GM23338 (cell line): ENCODE data around the gene DPYSL5. TPM values are rescaled to one million over a fixed set of nuclear protein-coding genes. Genes with fewer than 3 reads are reported as not detected.
A peak's percentile ranks its signal among the peaks of the same experiment; 100 is the strongest.

Experiments
- ATAC-seq: fragments of 200-7000 bp; cut with Tn5 transposase; 3 replicates; pipeline ENCODE4 v1.9.1; 2020
- DNase-seq: peaks from one replicate; pipeline ENCODE4 v3.0.0-alpha.2; 2015; ENCODE audit warnings: low spot score
- H2AFZ ChIP-seq: fragments of 200-600 bp; sonication (generic); 2 replicates; pipeline ENCODE4 v1.8.0; 2016; ENCODE audit warnings: antibody characterized with exemption, mild to moderate bottlenecking, moderate library complexity
- H3F3A ChIP-seq: fragments of 200-600 bp; sonication (generic); replicated peaks from 2 replicates; pipeline ENCODE4 v1.8.0; 2017; ENCODE audit warnings: antibody characterized with exemption, mixed run types, low read depth
- H3K27ac ChIP-seq: fragments of 200-600 bp; sonication (generic); 2 replicates; pipeline ENCODE4 v1.6.1; 2016; ENCODE audit warnings: low read depth
- H3K27me3 ChIP-seq: fragments of 200-600 bp; sonication (generic); 2 replicates; pipeline ENCODE4 v1.8.0; 2016; ENCODE audit warnings: mild to moderate bottlenecking, mixed run types, moderate library complexity; ENCODE audit not compliant: insufficient read depth
- H3K36me3 ChIP-seq: fragments of 200-600 bp; sonication (generic); 2 replicates; pipeline ENCODE4 v1.8.0; 2016; ENCODE audit warnings: mild to moderate bottlenecking; ENCODE audit not compliant: insufficient read depth
- H3K4me1 ChIP-seq: fragments of 200-600 bp; sonication (generic); 2 replicates; pipeline ENCODE4 v1.8.0; 2016; ENCODE audit warnings: mild to moderate bottlenecking, moderate library complexity; ENCODE audit not compliant: insufficient read depth
- H3K4me2 ChIP-seq: fragments of 200-600 bp; sonication (generic); 2 replicates; pipeline ENCODE4 v1.7.1; 2017; ENCODE audit warnings: mixed run types
- H3K4me3 ChIP-seq: fragments of 200-600 bp; sonication (generic); 2 replicates; pipeline ENCODE4 v1.6.1; 2016; ENCODE audit warnings: mixed run types
- H3K79me2 ChIP-seq: fragments of 200-600 bp; sonication (generic); replicated peaks from 2 replicates; pipeline ENCODE4 v1.8.0; 2017; ENCODE audit warnings: mild to moderate bottlenecking; ENCODE audit not compliant: insufficient read depth
- H3K9me2 ChIP-seq: fragments of 200-600 bp; sonication (generic); 2 replicates; pipeline ENCODE4 v1.8.0; 2017; ENCODE audit not compliant: insufficient read depth
- H4K20me1 ChIP-seq: fragments of 200-600 bp; sonication (generic); replicated peaks from 2 replicates; pipeline ENCODE4 v1.8.0; 2017; ENCODE audit warnings: mild to moderate bottlenecking; ENCODE audit not compliant: insufficient read depth
- H3K27ac Mint-ChIP-seq: 2 replicates; pipeline ENCODE4 v1.8.0; 2020; ENCODE audit warnings: inconsistent platforms, mild to moderate bottlenecking, moderate library complexity, mixed read lengths
- H3K27me3 Mint-ChIP-seq: 3 replicates; pipeline ENCODE4 v1.8.0; 2022; ENCODE audit warnings: low read depth, mild to moderate bottlenecking, moderate library complexity, mixed read lengths, inconsistent platforms; ENCODE audit not compliant: insufficient read depth, poor library complexity
- H3K36me3 Mint-ChIP-seq: 3 replicates; pipeline ENCODE4 v1.8.0; 2021; ENCODE audit warnings: low read depth, mild to moderate bottlenecking, inconsistent platforms, moderate library complexity, mixed read lengths
- H3K4me1 Mint-ChIP-seq: 3 replicates; pipeline ENCODE4 v1.8.0; 2020; ENCODE audit warnings: mild to moderate bottlenecking, inconsistent platforms, mixed read lengths
- H3K4me3 Mint-ChIP-seq: 3 replicates; pipeline ENCODE4 v1.8.0; 2021; ENCODE audit warnings: moderate library complexity, mild to moderate bottlenecking, inconsistent platforms, mixed read lengths
- H3K9me3 Mint-ChIP-seq: 3 replicates; pipeline ENCODE4 v1.8.0; 2020; ENCODE audit warnings: moderate library complexity, mild to moderate bottlenecking, inconsistent platforms, mixed read lengths
- CREB1 ChIP-seq: fragments of 250-450 bp; sonication (Bioruptor Pico); IDR thresholded peaks from 2 replicates; pipeline ENCODE4 v1.5.0; 2020; ENCODE audit warnings: low read depth, mild to moderate bottlenecking, moderate library complexity
- CTCF ChIP-seq, 2 experiments: fragments of 200-600 bp in 1 of 2; sonication (generic) in 1 of 2; conservative IDR thresholded peaks; 2 replicates each; pipeline versions ENCODE4 v1.5.1 to v1.6.1; 2016 to 2017; ENCODE audit warnings: antibody characterized with exemption in 2 of 2, low read depth in 2 of 2, mild to moderate bottlenecking in 2 of 2, moderate library complexity in 1 of 2
- ETS1 ChIP-seq: IDR thresholded peaks from 2 replicates; pipeline ENCODE4 v1.6.1; 2016; ENCODE audit warnings: antibody characterized with exemption
- EZH2 ChIP-seq: fragments of 200-600 bp; sonication (generic); IDR thresholded peaks from one replicate; pipeline ENCODE4 v1.8.0; 2017; ENCODE audit warnings: antibody characterized with exemption, mild to moderate bottlenecking, low read depth; ENCODE audit not compliant: unreplicated experiment
- EZH2phosphoT487 ChIP-seq: fragments of 200-600 bp; sonication (generic); IDR thresholded peaks from one replicate; pipeline ENCODE4 v1.8.1; 2018; ENCODE audit warnings: antibody characterized with exemption; ENCODE audit not compliant: unreplicated experiment
- JUNB ChIP-seq: IDR thresholded peaks from one replicate; pipeline ENCODE4 v1.6.1; 2016; ENCODE audit warnings: antibody characterized with exemption; ENCODE audit not compliant: unreplicated experiment
- NANOG ChIP-seq: IDR thresholded peaks from 2 replicates; pipeline ENCODE4 v1.6.1; 2016; ENCODE audit warnings: antibody characterized with exemption, borderline replicate concordance
- POLR2AphosphoS5 ChIP-seq: IDR thresholded peaks from 2 replicates; pipeline ENCODE4 v1.6.1; 2016; ENCODE audit warnings: antibody characterized with exemption, low read depth
- STAT1 ChIP-seq: IDR thresholded peaks from one replicate; pipeline ENCODE4 v1.6.1; 2016; ENCODE audit warnings: antibody characterized with exemption; ENCODE audit not compliant: unreplicated experiment
- ZNF114 ChIP-seq: fragments of 250-450 bp; sonication (Bioruptor Pico); IDR thresholded peaks from 2 replicates; pipeline ENCODE4 v1.5.0; 2020; ENCODE audit warnings: mild to moderate bottlenecking, moderate library complexity
- ZNF331 ChIP-seq: fragments of 250-450 bp; sonication (Bioruptor Pico); IDR thresholded peaks from 2 replicates; pipeline ENCODE4 v1.5.0; 2020; ENCODE audit warnings: low read depth, mild to moderate bottlenecking, moderate library complexity
- polyA plus RNA-seq: library from polyadenylated mRNA; unstranded; fragments of >200 nt; fragmentation: Nextera tagmentation; extraction: Ambion mirVana; gene quantifications from 2 replicates; pipeline ENCODE4 v1.2.1, GENCODE V29; 2016
- total RNA-seq: library from RNA; depleted of rRNA; stranded (reverse); fragments of >200 nt; shearing (Covaris generic); gene quantifications from 2 replicates; pipeline ENCODE4 v1.2.3, GENCODE V29; 2014
- TF ChIP-seq, protein P1 (sequence below): IDR thresholded peaks from one replicate; pipeline ENCODE4 v1.6.1; 2018; ENCODE audit warnings: antibody characterized with exemption; ENCODE audit not compliant: unreplicated experiment

DPYSL5 gene
- total and polyA plus RNA-seq, 2 experiments from 2014 or later = 3.1 to 8.1 TPM

- H3K27me3 ChIP-seq = no peaks in the 10 kb centered on the region
- no peaks in the 10 kb centered on the region for H3K4me1 ChIP-seq
- H3K4me3 ChIP-seq = no peak overlapping the region
- no peak overlapping the region for H3K4me2 ChIP-seq
- no peaks in the 10 kb centered on the region for H3K36me3 ChIP-seq
- Mint-ChIP-seq H3K27me3 (peaks cover 6% of the 10 kb centered on the region), H3K9me3 (no peaks in the 10 kb centered on the region), H3K4me3 (no peak overlapping the region), H3K27ac (no peak overlapping the region), H3K4me1 (peaks cover 4% of the 10 kb centered on the region; the same call in 1 of the 3 replicates), H3K36me3 (no peaks in the 10 kb centered on the region)
- DNase-seq (no peak), ATAC-seq (peak; percentile 66)
- H3K9me2 ChIP-seq = no peaks in the 10 kb centered on the region
- H3K79me2 ChIP-seq = no peaks in the 10 kb centered on the region
- TF ChIP-seq POLR2AphosphoS5 (no peak), JUNB (no peak), STAT1 (no peak), NANOG (no peak)
- H3F3A ChIP-seq = no peaks in the 10 kb centered on the region
- H2AFZ ChIP-seq = no peak overlapping the region
- H4K20me1 ChIP-seq = peaks cover 5% of the 10 kb centered on the region; the same call in 1 of the 2 replicates
- H3K27ac ChIP-seq = no peak overlapping the region
These were observed 42.5 kb downstream of the DPYSL5 start for GRCh38 chr2:26890341-26891000.

DNA sequence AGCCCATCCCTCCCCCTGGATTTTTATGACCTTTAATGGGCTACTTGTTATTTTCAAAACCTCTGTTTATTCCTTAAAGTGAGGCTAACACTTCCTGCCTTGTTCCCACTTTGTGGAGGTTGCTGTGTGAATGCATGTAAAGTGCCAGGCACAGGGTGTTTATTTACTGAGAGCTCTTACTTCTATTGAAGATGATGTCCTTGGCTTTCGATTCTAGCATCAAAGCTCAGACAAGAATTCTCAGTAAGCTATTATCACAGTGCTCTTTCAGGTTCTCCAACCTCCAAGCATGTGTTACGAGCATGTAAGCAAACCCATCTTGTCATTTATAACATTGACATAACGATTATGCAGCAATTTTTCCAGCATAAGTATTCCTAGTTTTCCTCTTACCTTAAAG lies 44.2 kb downstream of the DPYSL5 start:
- no peaks in the 10 kb centered on the region for H3K9me3 Mint-ChIP-seq
- H3K4me2 ChIP-seq = no peak overlapping the region
- H3K27me3 Mint-ChIP-seq = peaks cover 3% of the 10 kb centered on the region
- TF ChIP-seq CREB1 (CRISPR knock-in tag) = no peak
- no peak for TF ChIP-seq STAT1
- no peak for TF ChIP-seq EZH2
- TF ChIP-seq ETS1 = no peak
- TF ChIP-seq ZNF331 (CRISPR knock-in tag) = no peak
- TF ChIP-seq, protein P1, sequence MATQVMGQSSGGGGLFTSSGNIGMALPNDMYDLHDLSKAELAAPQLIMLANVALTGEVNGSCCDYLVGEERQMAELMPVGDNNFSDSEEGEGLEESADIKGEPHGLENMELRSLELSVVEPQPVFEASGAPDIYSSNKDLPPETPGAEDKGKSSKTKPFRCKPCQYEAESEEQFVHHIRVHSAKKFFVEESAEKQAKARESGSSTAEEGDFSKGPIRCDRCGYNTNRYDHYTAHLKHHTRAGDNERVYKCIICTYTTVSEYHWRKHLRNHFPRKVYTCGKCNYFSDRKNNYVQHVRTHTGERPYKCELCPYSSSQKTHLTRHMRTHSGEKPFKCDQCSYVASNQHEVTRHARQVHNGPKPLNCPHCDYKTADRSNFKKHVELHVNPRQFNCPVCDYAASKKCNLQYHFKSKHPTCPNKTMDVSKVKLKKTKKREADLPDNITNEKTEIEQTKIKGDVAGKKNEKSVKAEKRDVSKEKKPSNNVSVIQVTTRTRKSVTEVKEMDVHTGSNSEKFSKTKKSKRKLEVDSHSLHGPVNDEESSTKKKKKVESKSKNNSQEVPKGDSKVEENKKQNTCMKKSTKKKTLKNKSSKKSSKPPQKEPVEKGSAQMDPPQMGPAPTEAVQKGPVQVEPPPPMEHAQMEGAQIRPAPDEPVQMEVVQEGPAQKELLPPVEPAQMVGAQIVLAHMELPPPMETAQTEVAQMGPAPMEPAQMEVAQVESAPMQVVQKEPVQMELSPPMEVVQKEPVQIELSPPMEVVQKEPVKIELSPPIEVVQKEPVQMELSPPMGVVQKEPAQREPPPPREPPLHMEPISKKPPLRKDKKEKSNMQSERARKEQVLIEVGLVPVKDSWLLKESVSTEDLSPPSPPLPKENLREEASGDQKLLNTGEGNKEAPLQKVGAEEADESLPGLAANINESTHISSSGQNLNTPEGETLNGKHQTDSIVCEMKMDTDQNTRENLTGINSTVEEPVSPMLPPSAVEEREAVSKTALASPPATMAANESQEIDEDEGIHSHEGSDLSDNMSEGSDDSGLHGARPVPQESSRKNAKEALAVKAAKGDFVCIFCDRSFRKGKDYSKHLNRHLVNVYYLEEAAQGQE = no peak
- no peak for TF ChIP-seq ZNF114 (CRISPR knock-in tag)
- TF ChIP-seq CTCF (conservative IDR thresholded peaks at IDR 0.05; ENCODE audit: low read depth in 2 of 2) = no peak
- no peak for TF ChIP-seq NANOG
- TF ChIP-seq JUNB = no peak
- TF ChIP-seq EZH2phosphoT487 = no peak

More for the DNA sequence above, 44.2 kb downstream of the DPYSL5 start:
- H2AFZ ChIP-seq = no peak overlapping the region
- H3K9me2 ChIP-seq = no peaks in the 10 kb centered on the region
- no peaks in the 10 kb centered on the region for H3K79me2 ChIP-seq
- no peaks in the 10 kb centered on the region for H3K36me3 ChIP-seq
- no peak for DNase-seq
- H3K36me3 Mint-ChIP-seq = no peaks in the 10 kb centered on the region
- no peak overlapping the region for H3K27ac ChIP-seq
- no peak overlapping the region for H3K4me3 Mint-ChIP-seq
- no peak overlapping the region for H3K27ac Mint-ChIP-seq
- no peaks in the 10 kb centered on the region for H3K27me3 ChIP-seq
- no peak overlapping the region for H3K4me3 ChIP-seq
- H3K4me1 ChIP-seq = no peaks in the 10 kb centered on the region
- H3F3A ChIP-seq = no peaks in the 10 kb centered on the region
- no peak for ATAC-seq
- no peaks in the 10 kb centered on the region; the same call in 1 of the 2 replicates for H4K20me1 ChIP-seq
- no peaks in the 10 kb centered on the region; the same call in 2 of the 3 replicates for H3K4me1 Mint-ChIP-seq
